SJSA1 (cell line): ENCODE results near the gene LYRM4. TPM values are rescaled to one million over a fixed set of nuclear protein-coding genes. Genes with fewer than 3 reads are reported as not detected.

Experiments used
- DNase-seq, 2 experiments: peaks; one replicate each; pipeline ENCODE4 v3.0.0-alpha.2; 2015 to 2020; ENCODE audit warnings: low spot score in 2 of 2, low read depth in 1 of 2
- H3K27ac ChIP-seq: fragments of 250-450 bp; sonication (Bioruptor Pico); 2 replicates; pipeline ENCODE4 v1.5.1; 2020; ENCODE audit warnings: mild to moderate bottlenecking, moderate library complexity
- H3K27me3 ChIP-seq: fragments of 250-450 bp; sonication (Bioruptor Pico); replicated peaks from 2 replicates; pipeline ENCODE4 v1.5.1; 2020; ENCODE audit warnings: mild to moderate bottlenecking, moderate library complexity
- H3K36me3 ChIP-seq: fragments of 250-450 bp; sonication (Bioruptor Pico); 2 replicates; pipeline ENCODE4 v1.5.1; 2020; ENCODE audit warnings: mild to moderate bottlenecking
- H3K4me1 ChIP-seq: fragments of 250-450 bp; sonication (Bioruptor Pico); replicated peaks from 2 replicates; pipeline ENCODE4 v1.6.1; 2021; ENCODE audit warnings: mild to moderate bottlenecking
- H3K4me3 ChIP-seq: fragments of 250-450 bp; sonication (Bioruptor Pico); 2 replicates; pipeline ENCODE4 v1.5.1; 2020; ENCODE audit warnings: mild to moderate bottlenecking
- H3K9me3 ChIP-seq: fragments of 250-450 bp; sonication (Bioruptor Pico); replicated peaks from 2 replicates; pipeline ENCODE4 v1.5.1; 2020; ENCODE audit warnings: mild to moderate bottlenecking
- total RNA-seq: library from RNA; depleted of rRNA; stranded (reverse); fragments of >200 nt; shearing (Covaris generic); gene quantifications from 2 replicates; pipeline ENCODE4 v1.2.3, GENCODE V29; 2014

The LYRM4 gene
- total RNA-seq, 1 experiment from 2014 or later = 23.0 TPM

- Histone ChIP-seq H3K27ac (no peak overlapping the region), H3K4me1 (peaks cover 16% of the 10 kb centered on the region), H3K4me3 (no peak overlapping the region), H3K9me3 (no peaks in the 10 kb centered on the region), H3K27me3 (no peaks in the 10 kb centered on the region), H3K36me3 (no peaks in the 10 kb centered on the region)
- no peak for DNase-seq
Observed at GRCh38 chr6:5162355-5162754, 98.4 kb downstream of the LYRM4 start.

GRCh38 chr6:5160206-5160605 is 100.5 kb downstream of the LYRM4 start:
- H3K27ac ChIP-seq = no peak overlapping the region
- peaks cover 12% of the 10 kb centered on the region for H3K4me1 ChIP-seq
- H3K27me3 ChIP-seq = no peaks in the 10 kb centered on the region
- no peaks in the 10 kb centered on the region for H3K9me3 ChIP-seq
- no peak overlapping the region for H3K4me3 ChIP-seq
- no peaks in the 10 kb centered on the region for H3K36me3 ChIP-seq
- DNase-seq = no peak

GRCh38 chr6:5159162-5159561 is 101.6 kb downstream of the LYRM4 start:
- no peak for DNase-seq
- no peak overlapping the region for H3K27ac ChIP-seq

GRCh38 chr6:5158180-5158579 is 102.6 kb downstream of the LYRM4 start:
- no peaks in the 10 kb centered on the region for H3K36me3 ChIP-seq
- H3K4me3 ChIP-seq = no peak overlapping the region
- peak in 1 of 2 experiments; percentile 55 for DNase-seq

More at GRCh38 chr6:5159162-5159561, 101.6 kb downstream of the LYRM4 start:
- Histone ChIP-seq H3K9me3 (no peaks in the 10 kb centered on the region), H3K4me3 (no peak overlapping the region), H3K36me3 (no peaks in the 10 kb centered on the region), H3K27me3 (no peaks in the 10 kb centered on the region), H3K4me1 (peaks cover 12% of the 10 kb centered on the region)

GRCh38 chr6:5157621-5158138 is 103.1 kb downstream of the LYRM4 start:
- H3K36me3 ChIP-seq = no peaks in the 10 kb centered on the region
- H3K27ac ChIP-seq = no peak overlapping the region
- H3K9me3 ChIP-seq = no peaks in the 10 kb centered on the region
- H3K4me3 ChIP-seq = no peak overlapping the region
- H3K4me1 ChIP-seq = peaks cover 12% of the 10 kb centered on the region
- no peaks in the 10 kb centered on the region for H3K27me3 ChIP-seq
- DNase-seq = peak in 1 of 2 experiments; percentile 39

More at GRCh38 chr6:5158180-5158579, 102.6 kb downstream of the LYRM4 start:
- no peak overlapping the region for H3K27ac ChIP-seq
- no peaks in the 10 kb centered on the region for H3K9me3 ChIP-seq
- H3K4me1 ChIP-seq = peaks cover 12% of the 10 kb centered on the region
- no peaks in the 10 kb centered on the region for H3K27me3 ChIP-seq

GRCh38 chr6:5156627-5157026 is 104.1 kb downstream of the LYRM4 start:
- Histone ChIP-seq H3K27ac (no peak overlapping the region), H3K36me3 (no peaks in the 10 kb centered on the region), H3K27me3 (no peaks in the 10 kb centered on the region), H3K4me1 (peaks cover 19% of the 10 kb centered on the region), H3K9me3 (no peaks in the 10 kb centered on the region), H3K4me3 (no peak overlapping the region)
- DNase-seq = no peak

GRCh38 chr6:5155906-5156305 is 104.8 kb downstream of the LYRM4 start:
- H3K4me3 ChIP-seq = no peak overlapping the region
- peaks cover 19% of the 10 kb centered on the region for H3K4me1 ChIP-seq
- no peaks in the 10 kb centered on the region for H3K9me3 ChIP-seq
- H3K36me3 ChIP-seq = no peaks in the 10 kb centered on the region
- no peaks in the 10 kb centered on the region for H3K27me3 ChIP-seq
- H3K27ac ChIP-seq = no peak overlapping the region
- no peak for DNase-seq

- Histone ChIP-seq H3K27ac (no peak overlapping the region), H3K27me3 (no peaks in the 10 kb centered on the region), H3K4me3 (no peak overlapping the region), H3K36me3 (no peaks in the 10 kb centered on the region), H3K9me3 (no peaks in the 10 kb centered on the region), H3K4me1 (peaks cover 14% of the 10 kb centered on the region)
- no peak for DNase-seq
Observed at GRCh38 chr6:5153186-5153585, 107.6 kb downstream of the LYRM4 start.

- no peak overlapping the region for H3K27ac ChIP-seq
- DNase-seq = no peak
- H3K36me3 ChIP-seq = no peaks in the 10 kb centered on the region
- no peak overlapping the region for H3K4me3 ChIP-seq
- H3K9me3 ChIP-seq = no peaks in the 10 kb centered on the region
- no peaks in the 10 kb centered on the region for H3K27me3 ChIP-seq
- H3K4me1 ChIP-seq = peaks cover 8% of the 10 kb centered on the region
Observed at GRCh38 chr6:5152460-5152859, 108.3 kb downstream of the LYRM4 start.

GRCh38 chr6:5151955-5152401 is 108.8 kb downstream of the LYRM4 start:
- no peak overlapping the region for H3K27ac ChIP-seq
- H3K27me3 ChIP-seq = no peaks in the 10 kb centered on the region
- H3K9me3 ChIP-seq = no peaks in the 10 kb centered on the region
- no peaks in the 10 kb centered on the region for H3K36me3 ChIP-seq
- H3K4me3 ChIP-seq = no peak overlapping the region
- DNase-seq = peak in 1 of 2 experiments; percentile 12
- peaks cover 8% of the 10 kb centered on the region; the same call in 1 of the 2 replicates for H3K4me1 ChIP-seq

GRCh38 chr6:5151360-5151954 is 109.3 kb downstream of the LYRM4 start:
- H3K9me3 ChIP-seq = no peaks in the 10 kb centered on the region
- 0 out of 2 replicates have a peak overlapping the region, but pooled peaks have one; percentile 4 for H3K27ac ChIP-seq
- H3K27me3 ChIP-seq = no peaks in the 10 kb centered on the region
- H3K4me3 ChIP-seq = no peak overlapping the region
- H3K4me1 ChIP-seq = peaks cover 8% of the 10 kb centered on the region; the same call in 1 of the 2 replicates
- no peaks in the 10 kb centered on the region for H3K36me3 ChIP-seq
- no peak for DNase-seq

GRCh38 chr6:5150551-5151075 is 110.1 kb downstream of the LYRM4 start:
- H3K4me3 ChIP-seq = no peak overlapping the region
- H3K36me3 ChIP-seq = no peaks in the 10 kb centered on the region
- no peak for DNase-seq
- H3K4me1 ChIP-seq = peaks cover 8% of the 10 kb centered on the region; the same call in 1 of the 2 replicates
- no peaks in the 10 kb centered on the region for H3K9me3 ChIP-seq
- H3K27ac ChIP-seq = no peak overlapping the region
- no peaks in the 10 kb centered on the region for H3K27me3 ChIP-seq

GRCh38 chr6:5149891-5150290 is 110.9 kb downstream of the LYRM4 start:
- Histone ChIP-seq H3K27me3 (no peaks in the 10 kb centered on the region), H3K9me3 (no peaks in the 10 kb centered on the region), H3K4me1 (peaks cover 8% of the 10 kb centered on the region; the same call in 1 of the 2 replicates), H3K36me3 (no peaks in the 10 kb centered on the region), H3K4me3 (no peak overlapping the region), H3K27ac (no peak overlapping the region)
- DNase-seq = no peak

- Histone ChIP-seq H3K4me3 (no peak overlapping the region), H3K27ac (no peak overlapping the region), H3K4me1 (peaks cover 8% of the 10 kb centered on the region; the same call in 1 of the 2 replicates), H3K9me3 (no peaks in the 10 kb centered on the region), H3K27me3 (no peaks in the 10 kb centered on the region), H3K36me3 (no peaks in the 10 kb centered on the region)
- DNase-seq = no peak
Observed at GRCh38 chr6:5149159-5149704, 111.5 kb downstream of the LYRM4 start.
